Fibroblast of lung (primary cell): Measurements from ENCODE around the gene KCNE3. TPM values are rescaled to one million over a fixed set of nuclear protein-coding genes. Genes with fewer than 3 reads are reported as not detected.
A peak's percentile ranks its signal among the peaks of the same experiment; 100 is the strongest.

ENCODE experiments used
- DNase-seq, 2 donors: peaks; one replicate each; pipeline versions ENCODE4 v3.0.0 to v3.0.0-alpha.2; 2010; ENCODE audit warnings: low read depth in 2 of 2
- H2AFZ ChIP-seq: 2 replicates; pipeline ENCODE4 v1.5.1; 2012; ENCODE audit warnings: low read length, control low read depth, inconsistent platforms
- H3K27ac ChIP-seq: 2 replicates; pipeline ENCODE4 v1.5.1; 2011; ENCODE audit warnings: low read length, control low read depth; ENCODE audit not compliant: insufficient read depth
- H3K27me3 ChIP-seq: 2 replicates; pipeline ENCODE4 v1.5.1; 2011; ENCODE audit warnings: mild to moderate bottlenecking, low read length; ENCODE audit not compliant: control insufficient read depth, insufficient read depth
- H3K36me3 ChIP-seq: 2 replicates; pipeline ENCODE4 v1.5.1; 2011; ENCODE audit warnings: low read length; ENCODE audit not compliant: control insufficient read depth, insufficient read depth
- H3K4me1 ChIP-seq: 2 replicates; pipeline ENCODE4 v1.5.1; 2011; ENCODE audit warnings: low read length; ENCODE audit not compliant: control insufficient read depth, insufficient read depth; ENCODE audit errors: extremely low read depth
- H3K4me2 ChIP-seq: 2 replicates; pipeline ENCODE4 v1.5.1; 2011; ENCODE audit warnings: low read length, control low read depth; ENCODE audit not compliant: insufficient read depth; ENCODE audit errors: extremely low read depth
- H3K4me3 ChIP-seq, 4 experiments: fragments of 200-600 bp in 1 of 4; sonication (generic) in 1 of 4; replicated peaks in 1 of 4; 2 replicates each; pipeline ENCODE4 v1.5.1; 2011 to 2016; ENCODE audit warnings: low read length in 4 of 4, low read depth in 3 of 4, mild to moderate bottlenecking in 3 of 4, control low read depth in 2 of 4, inconsistent platforms in 1 of 4, mixed read lengths in 1 of 4; ENCODE audit not compliant: insufficient read depth in 1 of 4; ENCODE audit errors: control extremely low read depth in 1 of 4
- H3K79me2 ChIP-seq: 2 replicates; pipeline ENCODE4 v1.5.1; 2012; ENCODE audit warnings: mild to moderate bottlenecking, low read length, inconsistent platforms; ENCODE audit not compliant: control insufficient read depth, insufficient read depth
- H3K9ac ChIP-seq: 2 replicates; pipeline ENCODE4 v1.5.1; 2011; ENCODE audit warnings: mild to moderate bottlenecking, low read length, control low read depth; ENCODE audit not compliant: insufficient read depth
- H3K9me3 ChIP-seq: 2 replicates; pipeline ENCODE4 v1.5.1; 2012; ENCODE audit warnings: low read depth, low read length; ENCODE audit not compliant: control insufficient read depth, insufficient read depth
- H4K20me1 ChIP-seq: 2 replicates; pipeline ENCODE4 v1.5.1; 2011; ENCODE audit warnings: low read length; ENCODE audit not compliant: control insufficient read depth, insufficient read depth; ENCODE audit errors: extremely low read depth
- EZH2 ChIP-seq: IDR thresholded peaks from 2 replicates; pipeline ENCODE4 v1.5.1; 2012; ENCODE audit warnings: low read length, control low read depth, mild to moderate bottlenecking; ENCODE audit errors: missing control alignments
- polyA plus RNA-seq, 2 donors: library from polyadenylated mRNA; depleted of rRNA in 1 of 2; stranded (reverse) in 1 of 2; unstranded in 1 of 2; fragments of >200 nt; gene quantifications; 2 replicates each; pipeline ENCODE4 v1.2.1, GENCODE V29; 2011 to 2012; ENCODE audit warnings: missing spikeins in 1 of 2
- total RNA-seq: library from RNA; depleted of rRNA; stranded (reverse); fragments of >200 nt; gene quantifications from 2 replicates; pipeline ENCODE4 v1.2.1, GENCODE V29; 2014
- TF ChIP-seq, protein P1 (sequence below), 2 donors: IDR thresholded peaks in 1 of 2; conservative IDR thresholded peaks in 1 of 2; 1 replicate in 1 of 2; 2 replicates in 1 of 2; pipeline ENCODE4 v1.5.1; 2011 to 2012; ENCODE audit warnings: low read length in 2 of 2, control low read depth in 1 of 2, inconsistent platforms in 1 of 2, low read depth in 1 of 2, mild to moderate bottlenecking in 1 of 2

KCNE3 gene
- total and polyA plus RNA-seq, 2 donors (not counting 1 experiment from before 2014, with no cell fraction given) = 0.25 to 6.4 TPM

DNA sequence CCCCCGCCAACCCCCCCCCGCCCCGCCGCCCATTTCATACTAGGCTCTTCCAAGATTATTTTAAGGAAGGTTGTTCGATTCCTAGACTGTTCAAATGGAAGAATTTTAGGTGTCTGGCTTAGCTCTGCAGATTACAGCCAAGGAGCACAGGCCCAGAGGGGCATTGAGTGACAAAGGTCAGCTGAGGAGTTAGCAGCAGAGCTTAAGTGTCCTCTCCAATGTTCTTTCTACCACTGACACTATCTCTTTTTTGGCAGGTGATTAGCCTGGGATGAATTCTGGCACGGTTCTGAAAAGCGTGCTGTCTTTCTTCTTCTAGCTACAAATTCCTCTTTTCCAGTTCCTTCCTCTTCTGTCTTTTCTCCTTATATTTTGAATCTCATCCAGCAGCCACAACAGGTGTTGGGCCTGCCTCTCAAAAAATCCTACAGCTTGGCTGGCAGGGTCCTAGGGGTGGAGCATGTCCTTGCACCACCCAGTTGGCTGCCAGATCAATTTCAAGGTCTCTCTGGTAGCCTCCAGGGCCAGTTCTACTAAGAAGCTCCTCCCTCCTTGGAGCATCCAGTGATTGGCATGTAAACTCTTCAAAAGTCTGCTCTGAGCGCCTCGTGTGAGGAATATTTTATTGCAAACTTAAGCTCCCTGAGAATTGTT lies 23.0 kb downstream of the KCNE3 start:
- Histone ChIP-seq H4K20me1 (no peaks in the 10 kb centered on the region), H3K4me2 (no peak overlapping the region)

DNA sequence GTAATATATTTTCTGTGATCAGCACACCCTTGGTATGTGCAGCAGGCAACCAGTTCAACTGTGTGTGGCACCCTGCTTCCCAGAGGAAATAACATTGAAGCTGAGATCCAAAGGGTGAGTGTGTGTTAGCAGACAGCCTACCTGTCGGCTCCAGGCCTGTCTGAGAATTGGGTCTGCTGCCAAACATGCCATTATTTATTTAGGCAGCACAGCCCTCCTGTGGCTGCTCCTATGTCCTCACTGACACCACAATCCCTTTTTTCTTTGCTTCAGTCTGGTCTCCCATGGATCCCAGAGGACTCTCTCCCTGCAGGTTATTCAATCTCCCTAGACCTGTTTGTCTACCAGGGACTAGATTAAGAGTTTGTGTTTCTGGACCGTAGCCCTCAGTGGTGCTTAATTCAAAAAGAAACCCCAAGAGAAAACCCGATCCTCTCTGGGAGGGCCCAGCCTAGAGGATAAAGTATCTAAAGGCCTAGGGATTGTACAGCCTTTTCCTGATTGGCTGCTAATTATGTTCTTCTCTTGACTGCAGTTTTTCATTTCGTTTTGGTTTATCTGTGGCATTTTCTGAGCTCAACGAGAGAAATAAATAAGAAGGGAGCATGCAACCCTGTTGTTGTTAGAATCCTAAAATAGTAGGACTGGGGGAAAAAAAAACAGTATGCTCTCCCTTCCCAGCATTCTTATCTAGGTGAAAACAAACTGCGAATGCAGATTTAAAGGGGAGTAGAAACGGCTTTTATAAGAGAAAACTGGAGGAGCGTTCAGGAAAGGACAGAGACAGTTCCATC lies 24.1 kb downstream of the KCNE3 start:
- no peaks in the 10 kb centered on the region for H3K79me2 ChIP-seq
- DNase-seq = peak in 1 of 2 donors; percentile 45
- H3K9me3 ChIP-seq = no peaks in the 10 kb centered on the region
- H3K36me3 ChIP-seq = no peaks in the 10 kb centered on the region
- no peaks in the 10 kb centered on the region for H4K20me1 ChIP-seq
- TF ChIP-seq, protein P1, sequence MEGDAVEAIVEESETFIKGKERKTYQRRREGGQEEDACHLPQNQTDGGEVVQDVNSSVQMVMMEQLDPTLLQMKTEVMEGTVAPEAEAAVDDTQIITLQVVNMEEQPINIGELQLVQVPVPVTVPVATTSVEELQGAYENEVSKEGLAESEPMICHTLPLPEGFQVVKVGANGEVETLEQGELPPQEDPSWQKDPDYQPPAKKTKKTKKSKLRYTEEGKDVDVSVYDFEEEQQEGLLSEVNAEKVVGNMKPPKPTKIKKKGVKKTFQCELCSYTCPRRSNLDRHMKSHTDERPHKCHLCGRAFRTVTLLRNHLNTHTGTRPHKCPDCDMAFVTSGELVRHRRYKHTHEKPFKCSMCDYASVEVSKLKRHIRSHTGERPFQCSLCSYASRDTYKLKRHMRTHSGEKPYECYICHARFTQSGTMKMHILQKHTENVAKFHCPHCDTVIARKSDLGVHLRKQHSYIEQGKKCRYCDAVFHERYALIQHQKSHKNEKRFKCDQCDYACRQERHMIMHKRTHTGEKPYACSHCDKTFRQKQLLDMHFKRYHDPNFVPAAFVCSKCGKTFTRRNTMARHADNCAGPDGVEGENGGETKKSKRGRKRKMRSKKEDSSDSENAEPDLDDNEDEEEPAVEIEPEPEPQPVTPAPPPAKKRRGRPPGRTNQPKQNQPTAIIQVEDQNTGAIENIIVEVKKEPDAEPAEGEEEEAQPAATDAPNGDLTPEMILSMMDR (conservative IDR thresholded peaks at IDR 0.05 in 1 of 2, IDR thresholded peaks at IDR 0.05 in 1 of 2; ENCODE audit: low read depth in 1 of 2, low read length in 2 of 2) = no peak
- no peak for TF ChIP-seq EZH2
- no peak overlapping the region for H2AFZ ChIP-seq
- H3K27me3 ChIP-seq = no peaks in the 10 kb centered on the region
- no peak overlapping the region for H3K9ac ChIP-seq
- no peaks in the 10 kb centered on the region for H3K4me1 ChIP-seq
- H3K4me2 ChIP-seq = no peak overlapping the region
- H3K27ac ChIP-seq = no peak overlapping the region
- no peak overlapping the region for H3K4me3 ChIP-seq

More for the DNA sequence above, 23.0 kb downstream of the KCNE3 start:
- Histone ChIP-seq H3K4me3 (no peak overlapping the region), H3K9ac (no peak overlapping the region), H2AFZ (no peak overlapping the region), H3K27ac (no peak overlapping the region), H3K9me3 (no peaks in the 10 kb centered on the region), H3K79me2 (no peaks in the 10 kb centered on the region), H3K27me3 (no peaks in the 10 kb centered on the region), H3K4me1 (no peaks in the 10 kb centered on the region), H3K36me3 (no peaks in the 10 kb centered on the region)
- DNase-seq = no peak
- TF ChIP-seq EZH2 = no peak
- TF ChIP-seq, protein P1 (conservative IDR thresholded peaks at IDR 0.05 in 1 of 2, IDR thresholded peaks at IDR 0.05 in 1 of 2; ENCODE audit: low read depth in 1 of 2, low read length in 2 of 2) = no peak

DNA sequence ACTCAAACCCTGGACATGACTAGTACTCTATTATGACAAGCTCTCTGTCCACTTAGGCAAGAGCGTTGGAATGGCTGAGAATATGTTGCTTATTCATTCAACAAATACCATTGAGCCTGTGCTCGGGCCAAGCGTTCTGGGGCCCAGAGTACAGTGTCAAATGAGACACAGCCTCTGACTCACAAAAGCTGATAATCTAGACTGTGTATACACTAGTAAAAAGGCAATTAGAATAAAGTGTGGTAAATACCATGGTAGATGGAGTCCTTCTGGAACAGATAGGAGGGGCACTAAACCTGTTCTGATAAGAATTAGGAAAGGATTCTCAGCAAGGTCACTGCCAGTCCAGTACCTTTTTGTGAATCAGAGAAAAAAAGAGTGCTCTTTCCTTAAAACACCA lies 24.7 kb downstream of the KCNE3 start:
- H3K27me3 ChIP-seq = no peaks in the 10 kb centered on the region
- H3K4me3 ChIP-seq = no peak overlapping the region
- TF ChIP-seq EZH2 = no peak
- TF ChIP-seq, protein P1 (conservative IDR thresholded peaks at IDR 0.05 in 1 of 2, IDR thresholded peaks at IDR 0.05 in 1 of 2; ENCODE audit: low read depth in 1 of 2, low read length in 2 of 2) = no peak
- DNase-seq = peak in 1 of 2 donors; percentile 65
- no peak overlapping the region for H3K9ac ChIP-seq
- H3K9me3 ChIP-seq = no peaks in the 10 kb centered on the region
- H3K4me2 ChIP-seq = no peak overlapping the region
- H3K36me3 ChIP-seq = no peaks in the 10 kb centered on the region
- no peaks in the 10 kb centered on the region for H3K79me2 ChIP-seq
- H3K27ac ChIP-seq = no peak overlapping the region
- H4K20me1 ChIP-seq = no peaks in the 10 kb centered on the region
- no peaks in the 10 kb centered on the region for H3K4me1 ChIP-seq
- H2AFZ ChIP-seq = no peak overlapping the region
